ENCODE measurements around the gene FAM135A. TPM values are rescaled to one million over a fixed set of nuclear protein-coding genes. Genes with fewer than 3 reads are reported as not detected.

Gene FAM135A
- total RNA-seq, 4 donors from 2014 or later, result 52.2 to 119 (median 66.1) TPM

DNA sequence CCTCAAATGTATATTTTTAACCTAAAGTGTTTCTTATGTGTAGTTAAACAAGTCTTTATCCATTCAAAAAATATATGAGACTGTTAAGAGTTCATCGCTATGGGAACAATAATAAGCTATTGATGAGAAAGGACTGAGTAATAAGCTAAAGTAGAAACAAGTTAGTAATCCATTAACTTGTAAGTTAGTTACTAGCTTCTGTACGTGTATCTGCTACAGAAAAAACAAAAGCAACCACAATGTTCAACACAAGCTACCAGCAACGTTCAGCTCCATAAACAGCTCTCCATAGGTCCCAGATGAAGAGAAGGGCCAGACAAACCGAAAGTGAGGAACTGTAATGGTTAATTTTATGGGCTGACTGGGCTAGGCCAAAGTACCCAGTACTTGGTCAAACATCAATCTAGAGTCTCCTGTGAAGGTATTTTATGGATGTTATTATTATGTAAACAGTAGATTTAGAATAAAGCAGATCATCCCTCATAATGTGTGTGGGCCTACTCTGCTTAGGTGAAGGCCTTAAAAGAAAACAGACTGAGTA, 33.8 kb upstream of the FAM135A start:
- Histone ChIP-seq H3K27me3 (no peaks in the 10 kb centered on the region), H3K4me1 (no peaks in the 10 kb centered on the region), H3K4me3 (no peak overlapping the region), H3K9me3 (no peaks in the 10 kb centered on the region), H3K27ac (no peak overlapping the region), H3K36me3 (no peaks in the 10 kb centered on the region)
- TF ChIP-seq, protein P1, sequence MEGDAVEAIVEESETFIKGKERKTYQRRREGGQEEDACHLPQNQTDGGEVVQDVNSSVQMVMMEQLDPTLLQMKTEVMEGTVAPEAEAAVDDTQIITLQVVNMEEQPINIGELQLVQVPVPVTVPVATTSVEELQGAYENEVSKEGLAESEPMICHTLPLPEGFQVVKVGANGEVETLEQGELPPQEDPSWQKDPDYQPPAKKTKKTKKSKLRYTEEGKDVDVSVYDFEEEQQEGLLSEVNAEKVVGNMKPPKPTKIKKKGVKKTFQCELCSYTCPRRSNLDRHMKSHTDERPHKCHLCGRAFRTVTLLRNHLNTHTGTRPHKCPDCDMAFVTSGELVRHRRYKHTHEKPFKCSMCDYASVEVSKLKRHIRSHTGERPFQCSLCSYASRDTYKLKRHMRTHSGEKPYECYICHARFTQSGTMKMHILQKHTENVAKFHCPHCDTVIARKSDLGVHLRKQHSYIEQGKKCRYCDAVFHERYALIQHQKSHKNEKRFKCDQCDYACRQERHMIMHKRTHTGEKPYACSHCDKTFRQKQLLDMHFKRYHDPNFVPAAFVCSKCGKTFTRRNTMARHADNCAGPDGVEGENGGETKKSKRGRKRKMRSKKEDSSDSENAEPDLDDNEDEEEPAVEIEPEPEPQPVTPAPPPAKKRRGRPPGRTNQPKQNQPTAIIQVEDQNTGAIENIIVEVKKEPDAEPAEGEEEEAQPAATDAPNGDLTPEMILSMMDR (IDR thresholded peaks at IDR 0.05), result no peak
- TF ChIP-seq POLR2AphosphoS5 (IDR thresholded peaks at IDR 0.05), result no peak
- TF ChIP-seq EP300 (IDR thresholded peaks at IDR 0.05), result no peak
- TF ChIP-seq POLR2A (IDR thresholded peaks at IDR 0.05), result no peak
- 86% methylated on average over 4 of the region's 4 CpGs for WGBS
- no peak for DNase-seq (ENCODE audit: low spot score in 2 of 2)

DNA sequence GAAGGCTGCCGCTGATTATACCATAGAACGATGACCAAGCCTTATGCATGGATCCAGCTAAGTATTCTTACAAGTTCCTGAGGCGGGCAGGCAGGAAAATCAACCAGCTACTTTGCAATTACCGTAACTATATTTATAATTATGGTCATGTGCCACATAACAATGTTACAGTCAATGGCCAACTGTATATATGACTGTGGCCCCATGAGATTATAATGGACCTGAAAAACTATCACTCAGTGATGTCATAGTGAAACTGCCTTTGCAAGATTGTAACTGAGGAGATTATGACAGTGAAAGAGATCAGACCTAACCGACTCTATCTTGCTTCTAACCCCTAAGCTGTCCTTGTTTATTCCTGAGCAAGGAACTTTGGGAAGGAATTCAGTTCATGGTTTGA, 33.1 kb upstream of the FAM135A start:
- H3K27ac ChIP-seq, result no peak overlapping the region

GRCh38 chr6:70380771-70381416, 32.4 kb upstream of the FAM135A start:
- WGBS, result 90% methylated on average over 10 of the region's 11 CpGs
- DNase-seq (ENCODE audit: low spot score in 2 of 2), result no peak
- H3K27ac ChIP-seq, result no peak overlapping the region

More for the DNA sequence above, 33.1 kb upstream of the FAM135A start:
- no peaks in the 10 kb centered on the region for H3K4me1 ChIP-seq
- no peak for DNase-seq (ENCODE audit: low spot score in 2 of 2)
- H3K27me3 ChIP-seq, result no peaks in the 10 kb centered on the region
- H3K4me3 ChIP-seq, result no peak overlapping the region
- no peaks in the 10 kb centered on the region for H3K9me3 ChIP-seq
- no peak for TF ChIP-seq POLR2A (IDR thresholded peaks at IDR 0.05)
- no peak for TF ChIP-seq EP300 (IDR thresholded peaks at IDR 0.05)
- no peak for TF ChIP-seq POLR2AphosphoS5 (IDR thresholded peaks at IDR 0.05)
- TF ChIP-seq, protein P1 (IDR thresholded peaks at IDR 0.05), result no peak
- 85% methylated on average over 5 of the region's 5 CpGs for WGBS
- no peaks in the 10 kb centered on the region for H3K36me3 ChIP-seq

DNA sequence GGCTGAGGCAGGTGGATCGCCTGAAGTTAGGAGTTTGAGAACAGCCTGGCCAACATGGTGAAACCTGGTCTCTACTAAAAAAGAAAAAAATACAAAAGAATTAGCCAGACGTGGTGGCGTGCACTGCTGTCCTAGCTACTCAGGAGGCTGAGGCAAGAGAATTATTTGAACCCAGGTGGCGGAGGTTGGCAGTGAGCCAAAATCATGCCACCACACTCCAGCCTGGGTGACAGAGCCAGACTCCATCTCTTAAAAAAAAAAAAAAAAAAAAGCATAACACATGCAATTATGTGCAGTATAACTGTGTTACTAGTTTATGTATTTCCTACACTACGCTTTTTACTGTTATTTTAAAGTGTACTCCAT, 31.9 kb upstream of the FAM135A start:
- WGBS, result 80% methylated on average over 5 of the region's 5 CpGs
- Histone ChIP-seq H3K9me3 (no peaks in the 10 kb centered on the region), H3K4me1 (no peaks in the 10 kb centered on the region), H3K4me3 (no peak overlapping the region), H3K27me3 (no peaks in the 10 kb centered on the region), H3K36me3 (no peaks in the 10 kb centered on the region), H3K27ac (no peak overlapping the region)
- no peak for TF ChIP-seq POLR2A (IDR thresholded peaks at IDR 0.05)
- no peak for TF ChIP-seq POLR2AphosphoS5 (IDR thresholded peaks at IDR 0.05)
- no peak for TF ChIP-seq EP300 (IDR thresholded peaks at IDR 0.05)
- TF ChIP-seq, protein P1 (IDR thresholded peaks at IDR 0.05), result no peak
- DNase-seq (ENCODE audit: low spot score in 2 of 2), result no peak

More at GRCh38 chr6:70380771-70381416, 32.4 kb upstream of the FAM135A start:
- H3K9me3 ChIP-seq, result no peaks in the 10 kb centered on the region
- no peaks in the 10 kb centered on the region for H3K36me3 ChIP-seq
- no peak overlapping the region for H3K4me3 ChIP-seq
- H3K27me3 ChIP-seq, result no peaks in the 10 kb centered on the region
- H3K4me1 ChIP-seq, result no peaks in the 10 kb centered on the region
- TF ChIP-seq POLR2A (IDR thresholded peaks at IDR 0.05) (no peak), POLR2AphosphoS5 (IDR thresholded peaks at IDR 0.05) (no peak), EP300 (IDR thresholded peaks at IDR 0.05) (no peak)
- TF ChIP-seq, protein P1 (IDR thresholded peaks at IDR 0.05), result no peak

DNA sequence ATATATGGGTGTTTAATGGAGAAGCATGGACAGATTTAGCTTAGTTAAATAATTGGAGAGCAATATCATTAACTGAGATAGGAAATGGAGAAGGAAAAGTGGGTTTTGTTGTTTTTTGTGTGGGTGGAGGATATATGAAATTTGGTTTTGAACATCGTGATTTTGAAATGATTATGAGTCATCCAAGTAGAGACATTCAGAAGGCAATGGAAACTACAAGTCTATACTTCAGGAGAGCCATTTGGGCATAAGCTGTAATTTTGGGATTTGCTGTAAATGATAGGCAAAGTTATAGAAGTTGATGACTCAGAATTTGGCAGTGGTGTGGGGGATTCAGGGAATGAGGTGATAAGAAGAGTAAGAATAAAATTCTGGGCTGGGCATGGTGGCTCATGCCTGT, 27.4 kb upstream of the FAM135A start:
- H3K9me3 ChIP-seq, result no peaks in the 10 kb centered on the region
- H3K36me3 ChIP-seq, result no peaks in the 10 kb centered on the region
- TF ChIP-seq POLR2AphosphoS5 (IDR thresholded peaks at IDR 0.05) (no peak), EP300 (IDR thresholded peaks at IDR 0.05) (no peak), POLR2A (IDR thresholded peaks at IDR 0.05) (no peak)
- TF ChIP-seq, protein P1 (IDR thresholded peaks at IDR 0.05), result no peak
- no peak for DNase-seq (ENCODE audit: low spot score in 2 of 2)
- H3K4me1 ChIP-seq, result no peaks in the 10 kb centered on the region
- 41% methylated on average over 1 of the region's 1 CpG for WGBS
- H3K4me3 ChIP-seq, result no peak overlapping the region
- H3K27ac ChIP-seq, result no peak overlapping the region
- no peaks in the 10 kb centered on the region for H3K27me3 ChIP-seq

Measured in suprapubic skin (tissue), 4 donors.